ENCODE results near the gene STX7.
"Not testable (repeated sequence)": the region's sequence is repeated elsewhere in the genome, so short reads cannot be mapped to it uniquely, and the experiment has no call there.

The STX7 gene, protein sequence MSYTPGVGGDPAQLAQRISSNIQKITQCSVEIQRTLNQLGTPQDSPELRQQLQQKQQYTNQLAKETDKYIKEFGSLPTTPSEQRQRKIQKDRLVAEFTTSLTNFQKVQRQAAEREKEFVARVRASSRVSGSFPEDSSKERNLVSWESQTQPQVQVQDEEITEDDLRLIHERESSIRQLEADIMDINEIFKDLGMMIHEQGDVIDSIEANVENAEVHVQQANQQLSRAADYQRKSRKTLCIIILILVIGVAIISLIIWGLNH

GRCh38 chr6:132512638-132513632, at the start of gene STX7:
TSS of gene STX7 (minus strand) at chr6:132513116. CDS start at chr6:132503530, 9,586 bp downstream.
- DNase-seq = peak; percentile 70 to 77

DNA sequence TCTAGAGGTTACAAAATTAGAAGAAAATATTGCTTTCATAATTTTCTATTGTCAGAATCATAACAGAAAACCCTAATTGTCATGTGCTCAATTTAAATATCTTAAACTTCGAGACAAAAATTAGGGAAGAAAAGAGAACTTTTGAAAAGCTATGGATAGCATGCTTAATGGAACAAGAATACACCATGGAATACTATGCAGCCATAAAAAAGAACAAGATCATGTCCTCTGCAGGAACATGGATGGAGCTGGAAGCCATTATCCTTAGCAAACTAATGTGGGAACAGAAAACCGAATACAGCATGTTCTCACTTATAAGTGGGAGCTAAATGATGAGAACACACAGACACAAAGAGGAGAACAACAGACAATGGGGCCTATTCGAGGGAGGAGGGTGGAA, 47.2 kb upstream of the STX7 start:
- DNase-seq = not testable (repeated sequence)

GRCh38 chr6:132552372-132552771, 39.5 kb upstream of the STX7 start, which contains the start of gene TAAR8:
TSS of gene TAAR8 (plus strand) at chr6:132552672. CDS start at chr6:132552693, 21 bp downstream.
- no peak for DNase-seq

DNA sequence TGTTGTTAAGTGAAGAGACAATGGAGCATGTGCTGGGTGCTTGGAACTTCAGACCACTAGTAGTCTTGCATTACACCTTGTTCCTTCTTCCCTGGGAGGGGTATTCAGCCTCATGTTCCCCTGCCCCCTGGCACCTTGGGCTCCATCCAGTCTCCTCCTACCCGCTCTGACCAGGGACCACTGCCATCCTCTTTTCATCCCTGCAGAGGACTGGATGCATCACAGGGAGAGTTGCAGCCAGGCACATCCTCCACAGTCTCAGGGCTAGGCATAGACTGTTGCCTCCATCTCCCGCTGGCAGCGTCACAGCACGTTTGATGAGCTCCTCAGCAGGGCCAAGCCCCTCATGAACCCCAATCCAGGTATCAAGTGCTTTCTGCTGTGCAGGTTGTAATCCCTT, 38.3 kb upstream of the STX7 start:
- DNase-seq = no peak

- DNase-seq = no peak
Measured at GRCh38 chr6:132548746-132549463, 36.0 kb upstream of the STX7 start.

DNA sequence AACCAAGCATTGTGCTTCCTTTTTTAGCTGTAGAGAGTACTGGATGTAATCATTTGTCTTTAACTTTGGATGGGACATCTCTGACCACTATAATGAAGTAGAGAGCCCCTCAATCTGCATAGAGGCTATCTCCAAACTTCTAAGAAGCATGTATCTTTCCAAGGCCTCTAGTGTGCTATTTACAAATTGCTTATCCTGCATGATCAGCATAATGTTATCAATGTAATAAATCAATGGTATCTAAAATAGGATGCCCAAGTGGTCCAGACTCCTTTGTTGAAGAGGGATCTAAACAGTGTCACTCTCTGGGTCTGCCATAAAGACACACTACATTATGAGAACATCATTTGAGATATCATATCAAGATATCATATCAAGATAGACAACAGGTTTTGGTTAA, 31.9 kb upstream of the STX7 start:
- no peak for DNase-seq

- no peak for DNase-seq
Measured at GRCh38 chr6:132537977-132538376, 25.1 kb upstream of the STX7 start, which contains the start of gene TAAR9. TSS of gene TAAR9 (plus strand) at chr6:132538277. CDS start at chr6:132538290, 13 bp downstream.

GRCh38 chr6:132537145-132537544, 24.2 kb upstream of the STX7 start:
- no peak for DNase-seq

- not testable (repeated sequence) for DNase-seq
Measured at GRCh38 chr6:132534546-132534945, 21.6 kb upstream of the STX7 start.

- peak in 1 of 2 experiments; percentile 36 for DNase-seq
Measured at GRCh38 chr6:132530293-132530974, 17.5 kb upstream of the STX7 start.

DNA sequence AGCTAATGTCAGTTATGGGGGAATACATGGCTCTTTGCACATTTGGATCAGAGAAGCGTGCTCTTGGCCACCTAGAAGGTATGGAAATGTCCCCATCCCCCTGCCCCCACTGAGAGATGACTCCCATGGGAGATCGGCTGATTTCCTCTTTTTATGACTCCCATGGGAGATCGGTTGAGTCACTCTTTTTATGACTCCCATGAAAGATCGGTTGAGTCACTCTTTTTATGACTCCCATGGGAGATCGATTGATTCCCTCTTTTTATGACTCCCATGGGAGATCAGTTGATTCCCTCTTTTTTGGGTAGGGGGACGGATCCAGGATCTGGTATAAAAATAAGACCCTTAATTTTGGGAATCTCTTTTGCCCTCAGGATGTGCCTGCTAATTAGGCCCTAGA, 14.9 kb upstream of the STX7 start:
- peak in 1 of 2 experiments; percentile 17 for DNase-seq

- DNase-seq = no peak
Measured at GRCh38 chr6:132526461-132526860, 13.5 kb upstream of the STX7 start.

- DNase-seq = no peak
Measured at GRCh38 chr6:132525866-132526265, 12.9 kb upstream of the STX7 start.

DNA sequence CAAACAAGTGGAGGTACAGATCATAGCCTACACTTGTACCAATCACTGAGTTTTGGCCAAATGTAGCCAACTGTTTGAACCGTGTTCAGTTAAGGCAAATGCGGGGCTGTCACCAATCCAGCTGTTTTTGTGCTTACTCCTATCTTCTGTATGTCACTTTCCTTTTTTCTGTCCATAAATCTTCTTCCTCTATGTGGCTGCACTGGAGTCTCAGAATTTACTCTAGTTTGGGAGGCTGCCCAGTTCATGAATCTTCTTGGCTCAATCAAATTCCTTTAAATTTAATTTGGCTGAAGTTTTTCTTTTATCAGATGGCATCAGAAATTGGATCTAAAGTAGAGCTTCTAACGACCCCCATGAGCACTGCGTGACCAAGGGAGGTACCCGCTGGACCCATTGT, 11.7 kb upstream of the STX7 start:
- no peak for DNase-seq

DNA sequence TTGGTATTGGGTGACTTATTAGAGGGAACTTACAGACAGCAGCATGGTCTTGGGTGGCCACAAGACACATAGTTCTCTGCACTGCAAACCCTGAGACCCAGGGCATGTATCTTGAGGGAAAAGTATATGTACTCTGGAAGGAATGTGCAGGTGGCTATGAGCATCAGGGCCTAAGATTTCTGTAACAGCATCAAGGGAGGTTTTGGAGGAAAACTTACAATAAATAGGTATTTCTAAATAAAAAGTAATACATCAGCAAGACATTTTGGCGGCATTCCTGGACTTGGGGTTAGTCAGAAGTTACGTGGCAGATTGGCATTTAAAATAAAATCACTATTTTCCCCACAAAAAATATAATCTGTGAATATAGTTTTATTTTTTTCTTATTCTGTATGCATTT, 8.0 kb upstream of the STX7 start:
- no peak for DNase-seq

- DNase-seq = no peak
Measured at GRCh38 chr6:132515386-132515785, 2.5 kb upstream of the STX7 start.

- DNase-seq = no peak
Measured at GRCh38 chr6:132513831-132514545, 1.1 kb upstream of the STX7 start.

DNA sequence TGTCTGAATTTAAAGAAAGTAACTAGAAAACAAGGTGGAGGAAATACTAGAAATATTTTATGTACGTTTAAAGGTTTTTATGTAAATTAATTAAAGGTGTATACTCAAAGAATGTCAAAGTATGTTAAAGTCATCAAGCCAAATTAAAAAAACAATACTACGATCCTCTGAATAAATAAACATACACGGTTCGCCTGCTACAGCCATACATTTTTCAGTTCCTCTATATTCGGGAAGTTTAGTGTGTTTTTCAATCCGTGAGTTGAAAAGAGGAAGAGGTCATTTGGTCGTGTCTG, 626 bp downstream of the STX7 start:
- no peak for DNase-seq

- no peak for DNase-seq
Measured at GRCh38 chr6:132511831-132512220, 1.1 kb downstream of the STX7 start.

DNA sequence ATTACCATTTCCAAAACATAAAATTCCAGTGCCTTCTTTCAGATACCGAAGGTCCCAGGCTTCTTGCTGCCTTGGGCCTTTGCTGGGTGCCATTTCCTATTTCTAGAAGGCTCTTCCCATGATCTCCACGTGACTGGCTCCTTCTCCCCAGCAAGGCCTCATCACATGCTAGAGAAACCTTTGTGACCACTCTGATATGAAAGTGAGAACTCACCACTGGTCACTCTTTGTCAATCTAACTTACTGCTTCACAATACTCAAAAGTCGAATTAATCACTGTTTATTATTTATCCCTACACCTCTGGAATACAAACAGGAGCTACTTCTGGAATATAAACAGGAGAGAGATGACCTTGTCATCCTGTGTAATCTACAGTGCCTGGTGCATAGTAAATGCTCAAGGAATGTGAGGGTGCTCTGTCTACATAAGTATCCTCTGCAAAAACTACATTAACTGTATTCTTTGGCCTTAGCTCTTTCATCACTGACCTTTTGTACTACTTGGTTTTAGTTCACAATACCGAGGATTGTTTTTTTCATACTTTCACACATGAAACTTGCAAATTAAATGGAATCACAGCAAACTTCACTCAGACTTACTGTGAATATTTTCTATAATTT, 1.6 kb downstream of the STX7 start:
- no peak for DNase-seq
